ENCODE measurements around the gene GPR33.
"Not testable (repeated sequence)": the region's sequence is repeated elsewhere in the genome, so short reads cannot be mapped to it uniquely, and the experiment has no call there.

The GPR33 gene

GRCh38 chr14:31492759-31493498 lies 5.1 kb upstream of the GPR33 start:
- Histone ChIP-seq H3K4me1 (ENCODE audit: insufficient read depth, low read length) (no peaks in the 10 kb centered on the region), H3K27ac (ENCODE audit: low read depth, low read length) (no peak overlapping the region), H3K9me3 (ENCODE audit: insufficient read depth, low read depth, low read length) (no peaks in the 10 kb centered on the region), H3K36me3 (ENCODE audit: insufficient read depth, low read length) (no peaks in the 10 kb centered on the region), H3K4me3 (ENCODE audit: low read length) (no peak overlapping the region), H3K27me3 (ENCODE audit: insufficient read depth, low read length) (no peaks in the 10 kb centered on the region), H3K9ac (ENCODE audit: low read depth, low read length) (no peak overlapping the region)
- WGBS, result 88% methylated on average over 7 of the region's 8 CpGs

- Histone ChIP-seq H3K9me3 (ENCODE audit: insufficient read depth, low read depth, low read length) (no peaks in the 10 kb centered on the region), H3K27ac (ENCODE audit: low read depth, low read length) (no peak overlapping the region), H3K9ac (ENCODE audit: low read depth, low read length) (no peak overlapping the region), H3K27me3 (ENCODE audit: insufficient read depth, low read length) (no peaks in the 10 kb centered on the region), H3K4me3 (ENCODE audit: low read length) (no peak overlapping the region), H3K4me1 (ENCODE audit: insufficient read depth, low read length) (no peaks in the 10 kb centered on the region), H3K36me3 (ENCODE audit: insufficient read depth, low read length) (no peaks in the 10 kb centered on the region)
Observed at GRCh38 chr14:31489691-31490090, 1.9 kb upstream of the GPR33 start.

GRCh38 chr14:31486764-31487163 lies 1.1 kb downstream of the GPR33 start:
- Histone ChIP-seq H3K9ac (ENCODE audit: low read depth, low read length) (no peak overlapping the region), H3K9me3 (ENCODE audit: insufficient read depth, low read depth, low read length) (no peaks in the 10 kb centered on the region), H3K27ac (ENCODE audit: low read depth, low read length) (no peak overlapping the region), H3K27me3 (ENCODE audit: insufficient read depth, low read length) (no peaks in the 10 kb centered on the region), H3K4me3 (ENCODE audit: low read length) (no peak overlapping the region), H3K36me3 (ENCODE audit: insufficient read depth, low read length) (no peaks in the 10 kb centered on the region), H3K4me1 (ENCODE audit: insufficient read depth, low read length) (no peaks in the 10 kb centered on the region)
- 90% methylated on average over 2 of the region's 2 CpGs for WGBS

- H3K27ac ChIP-seq (ENCODE audit: low read depth, low read length), result no peak overlapping the region
- H3K4me3 ChIP-seq (ENCODE audit: low read length), result no peak overlapping the region
- no peaks in the 10 kb centered on the region for H3K27me3 ChIP-seq (ENCODE audit: insufficient read depth, low read length)
- H3K9ac ChIP-seq (ENCODE audit: low read depth, low read length), result no peak overlapping the region
- H3K4me1 ChIP-seq (ENCODE audit: insufficient read depth, low read length), result no peaks in the 10 kb centered on the region
- 93% methylated on average over 3 of the region's 3 CpGs for WGBS
- H3K36me3 ChIP-seq (ENCODE audit: insufficient read depth, low read length), result no peaks in the 10 kb centered on the region
- H3K9me3 ChIP-seq (ENCODE audit: insufficient read depth, low read depth, low read length), result no peaks in the 10 kb centered on the region
Observed at GRCh38 chr14:31484754-31485153, 3.1 kb downstream of the GPR33 start.

GRCh38 chr14:31480156-31480555 lies 7.7 kb downstream of the GPR33 start:
- no peak overlapping the region for H3K9ac ChIP-seq (ENCODE audit: low read depth, low read length)
- no peak overlapping the region for H3K27ac ChIP-seq (ENCODE audit: low read depth, low read length)
- no peaks in the 10 kb centered on the region for H3K9me3 ChIP-seq (ENCODE audit: insufficient read depth, low read depth, low read length)
- H3K4me1 ChIP-seq (ENCODE audit: insufficient read depth, low read length), result no peaks in the 10 kb centered on the region
- no peaks in the 10 kb centered on the region for H3K36me3 ChIP-seq (ENCODE audit: insufficient read depth, low read length)
- 96% methylated on average over 4 of the region's 4 CpGs for WGBS
- no peak overlapping the region for H3K4me3 ChIP-seq (ENCODE audit: low read length)
- no peaks in the 10 kb centered on the region for H3K27me3 ChIP-seq (ENCODE audit: insufficient read depth, low read length)

- 100% methylated on average over 1 of the region's 3 CpGs for WGBS
- H3K4me3 ChIP-seq (ENCODE audit: low read length), result no peak overlapping the region
- no peaks in the 10 kb centered on the region for H3K27me3 ChIP-seq (ENCODE audit: insufficient read depth, low read length)
- H3K27ac ChIP-seq (ENCODE audit: low read depth, low read length), result no peak overlapping the region
- no peaks in the 10 kb centered on the region for H3K36me3 ChIP-seq (ENCODE audit: insufficient read depth, low read length)
- no peaks in the 10 kb centered on the region for H3K9me3 ChIP-seq (ENCODE audit: insufficient read depth, low read depth, low read length)
- H3K4me1 ChIP-seq (ENCODE audit: insufficient read depth, low read length), result no peaks in the 10 kb centered on the region
- no peak overlapping the region for H3K9ac ChIP-seq (ENCODE audit: low read depth, low read length)
Observed at GRCh38 chr14:31479027-31479426, 8.8 kb downstream of the GPR33 start.

- 96% methylated on average over 6 of the region's 6 CpGs for WGBS
- no peaks in the 10 kb centered on the region for H3K9me3 ChIP-seq (ENCODE audit: insufficient read depth, low read depth, low read length)
- no peaks in the 10 kb centered on the region for H3K27me3 ChIP-seq (ENCODE audit: insufficient read depth, low read length)
- no peaks in the 10 kb centered on the region for H3K36me3 ChIP-seq (ENCODE audit: insufficient read depth, low read length)
- no peak overlapping the region for H3K4me3 ChIP-seq (ENCODE audit: low read length)
- H3K4me1 ChIP-seq (ENCODE audit: insufficient read depth, low read length), result no peaks in the 10 kb centered on the region
- H3K27ac ChIP-seq (ENCODE audit: low read depth, low read length), result no peak overlapping the region
- no peak overlapping the region for H3K9ac ChIP-seq (ENCODE audit: low read depth, low read length)
Observed at GRCh38 chr14:31477248-31477647, 10.6 kb downstream of the GPR33 start.

GRCh38 chr14:31476131-31476866 lies 11.5 kb downstream of the GPR33 start:
- H3K9ac ChIP-seq (ENCODE audit: low read depth, low read length), result no peak overlapping the region
- H3K27me3 ChIP-seq (ENCODE audit: insufficient read depth, low read length), result no peaks in the 10 kb centered on the region
- H3K9me3 ChIP-seq (ENCODE audit: insufficient read depth, low read depth, low read length), result no peaks in the 10 kb centered on the region
- no peak overlapping the region for H3K4me3 ChIP-seq (ENCODE audit: low read length)
- H3K27ac ChIP-seq (ENCODE audit: low read depth, low read length), result no peak overlapping the region
- 94% methylated on average over 4 of the region's 4 CpGs for WGBS
- H3K36me3 ChIP-seq (ENCODE audit: insufficient read depth, low read length), result no peaks in the 10 kb centered on the region
- H3K4me1 ChIP-seq (ENCODE audit: insufficient read depth, low read length), result no peaks in the 10 kb centered on the region

GRCh38 chr14:31466554-31466953 lies 21.3 kb downstream of the GPR33 start:
- Histone ChIP-seq H3K4me1 (ENCODE audit: insufficient read depth, low read length) (no peaks in the 10 kb centered on the region), H3K36me3 (ENCODE audit: insufficient read depth, low read length) (no peaks in the 10 kb centered on the region), H3K27me3 (ENCODE audit: insufficient read depth, low read length) (no peaks in the 10 kb centered on the region), H3K27ac (ENCODE audit: low read depth, low read length) (no peak overlapping the region), H3K9me3 (ENCODE audit: insufficient read depth, low read depth, low read length) (no peaks in the 10 kb centered on the region), H3K9ac (ENCODE audit: low read depth, low read length) (no peak overlapping the region), H3K4me3 (ENCODE audit: low read length) (no peak overlapping the region)
- 90% methylated on average over 6 of the region's 6 CpGs for WGBS

GRCh38 chr14:31465111-31465510 lies 22.7 kb downstream of the GPR33 start:
- Histone ChIP-seq H3K27me3 (ENCODE audit: insufficient read depth, low read length) (no peaks in the 10 kb centered on the region), H3K4me1 (ENCODE audit: insufficient read depth, low read length) (no peaks in the 10 kb centered on the region), H3K9me3 (ENCODE audit: insufficient read depth, low read depth, low read length) (no peaks in the 10 kb centered on the region), H3K36me3 (ENCODE audit: insufficient read depth, low read length) (no peaks in the 10 kb centered on the region), H3K27ac (ENCODE audit: low read depth, low read length) (no peak overlapping the region), H3K4me3 (ENCODE audit: low read length) (no peak overlapping the region), H3K9ac (ENCODE audit: low read depth, low read length) (no peak overlapping the region)

GRCh38 chr14:31462450-31462849 lies 25.4 kb downstream of the GPR33 start:
- H3K27me3 ChIP-seq (ENCODE audit: insufficient read depth, low read length); H3K9ac ChIP-seq (ENCODE audit: low read depth, low read length); H3K36me3 ChIP-seq (ENCODE audit: insufficient read depth, low read length); H3K4me3 ChIP-seq (ENCODE audit: low read length); H3K9me3 ChIP-seq (ENCODE audit: insufficient read depth, low read depth, low read length); H3K27ac ChIP-seq (ENCODE audit: low read depth, low read length): not testable (repeated sequence)
- 82% methylated on average over 2 of the region's 2 CpGs for WGBS
- peaks cover 11% of the 10 kb centered on the region for H3K4me1 ChIP-seq (ENCODE audit: insufficient read depth, low read length)
